SK-MEL-5 (cell line): Measurements from ENCODE around the gene JMJD1C. TPM values are rescaled to one million over a fixed set of nuclear protein-coding genes. Genes with fewer than 3 reads are reported as not detected.
A peak's percentile ranks its signal among the peaks of the same experiment; 100 is the strongest.

ENCODE experiments used
- DNase-seq: peaks from one replicate; pipeline ENCODE4 v3.0.0-alpha.2; 2016; ENCODE audit warnings: low read depth, low spot score
- in situ Hi-C: cut with HindIII; loops from 2 replicates; pipeline ENCODE4 v1.10.0; 2016; ENCODE audit warnings: low sequenced_read_pairs, high pct_unique_total_duplicates, low pct_unique_long_range_greater_than_20kb
- total RNA-seq: library from RNA; depleted of rRNA; stranded (reverse); fragments of >200 nt; shearing (Covaris generic); gene quantifications from 2 replicates; pipeline ENCODE4 v1.2.3, GENCODE V29; 2014

The JMJD1C gene
- total RNA-seq, 1 experiment from 2014 or later, result 30.1 TPM

GRCh38 chr10:63429281-63429680 lies 36.5 kb downstream of the JMJD1C start:
- DNase-seq, result no peak

GRCh38 chr10:63427013-63427412 lies 38.8 kb downstream of the JMJD1C start:
- DNase-seq, result no peak
- in situ Hi-C loops, result no loop called here

More at GRCh38 chr10:63429281-63429680, 36.5 kb downstream of the JMJD1C start:
- in situ Hi-C loops, result no loop called here

- no peak for DNase-seq
- in situ Hi-C loops, result no loop called here
Observed at GRCh38 chr10:63425512-63425911, 40.3 kb downstream of the JMJD1C start.

- no peak for DNase-seq
- in situ Hi-C loops, result no loop called here
Observed at GRCh38 chr10:63424576-63424975, 41.2 kb downstream of the JMJD1C start.

GRCh38 chr10:63423494-63423893 lies 42.3 kb downstream of the JMJD1C start:
- DNase-seq, result no peak
- in situ Hi-C loops, result no loop called here

- DNase-seq, result no peak
- in situ Hi-C loops, result no loop called here
Observed at GRCh38 chr10:63421591-63421990, 44.2 kb downstream of the JMJD1C start.

- in situ Hi-C loops, result no loop called here
- DNase-seq, result peak; percentile 80
Observed at GRCh38 chr10:63416376-63416775, 49.4 kb downstream of the JMJD1C start.

- in situ Hi-C loops, result no loop called here
- peak; percentile 44 for DNase-seq
Observed at GRCh38 chr10:63415640-63416244, 50.0 kb downstream of the JMJD1C start.

- DNase-seq, result no peak
- in situ Hi-C loops, result no loop called here
Observed at GRCh38 chr10:63414481-63415260, 51.1 kb downstream of the JMJD1C start.

- no peak for DNase-seq
- in situ Hi-C loops, result no loop called here
Observed at GRCh38 chr10:63413429-63413828, 52.3 kb downstream of the JMJD1C start.

- no peak for DNase-seq
- in situ Hi-C loops, result no loop called here
Observed at GRCh38 chr10:63412304-63412703, 53.5 kb downstream of the JMJD1C start.

- DNase-seq, result no peak
Observed at GRCh38 chr10:63410633-63411032, 55.1 kb downstream of the JMJD1C start.

GRCh38 chr10:63409465-63410027 lies 56.2 kb downstream of the JMJD1C start:
- in situ Hi-C loops, result no loop called here
- DNase-seq, result no peak

More at GRCh38 chr10:63410633-63411032, 55.1 kb downstream of the JMJD1C start:
- in situ Hi-C loops, result no loop called here

- in situ Hi-C loops, result no loop called here
Observed at GRCh38 chr10:63407136-63407662, 58.6 kb downstream of the JMJD1C start.

GRCh38 chr10:63396133-63396761 lies 69.5 kb downstream of the JMJD1C start:
- peak; percentile 49 for DNase-seq
- in situ Hi-C loops, result no loop called here

More at GRCh38 chr10:63407136-63407662, 58.6 kb downstream of the JMJD1C start:
- no peak for DNase-seq

- DNase-seq, result no peak
- in situ Hi-C loops, result no loop called here
Observed at GRCh38 chr10:63393050-63393449, 72.7 kb downstream of the JMJD1C start.

- no peak for DNase-seq
- in situ Hi-C loops, result no loop called here
Observed at GRCh38 chr10:63392224-63392623, 73.6 kb downstream of the JMJD1C start.

GRCh38 chr10:63391812-63392211 lies 74.0 kb downstream of the JMJD1C start:
- DNase-seq, result no peak
- in situ Hi-C loops, result no loop called here
